Body of pancreas (tissue), 4 donors: Measurements from ENCODE around the gene LECT2. TPM values are rescaled to one million over a fixed set of nuclear protein-coding genes. Genes with fewer than 3 reads are reported as not detected.

Experiments used
- ATAC-seq: fragments of 150-250 bp; one replicate; pipeline ENCODE4 v1.9.1; 2016
- DNase-seq, 4 donors: peaks; one replicate each; pipeline ENCODE4 v3.0.0-alpha.2; 2019
- H3K27ac ChIP-seq, 4 donors: fragments of 200-600 bp; sonication (generic); 1 replicate in 3 of 4; 2 replicates in 1 of 4; pipeline versions ENCODE4 v1.5.1 to v1.6.1; 2016 to 2019; ENCODE audit warnings: mild to moderate bottlenecking in 1 of 4, mixed read lengths in 1 of 4, moderate library complexity in 1 of 4
- H3K27me3 ChIP-seq, 2 donors: fragments of 200-600 bp; sonication (generic); one replicate each; pipeline ENCODE4 v1.6.0; 2016; ENCODE audit warnings: mild to moderate bottlenecking in 1 of 2
- H3K36me3 ChIP-seq, 2 donors: fragments of 200-600 bp; sonication (generic); replicated peaks in 1 of 2; 2 replicates each; pipeline ENCODE4 v1.5.1; 2016; ENCODE audit warnings: low read depth in 2 of 2; ENCODE audit not compliant: insufficient read depth in 1 of 2
- H3K4me1 ChIP-seq: fragments of 200-600 bp; sonication (generic); one replicate; pipeline ENCODE4 v1.6.0; 2016
- H3K4me3 ChIP-seq, 2 donors: fragments of 200-600 bp; sonication (generic); 1 replicate in 1 of 2; 2 replicates in 1 of 2; pipeline ENCODE4 v1.5.1; 2016 to 2019
- H3K9me3 ChIP-seq, 3 donors: fragments of 200-600 bp; sonication (generic); 1 replicate in 2 of 3; 2 replicates in 1 of 3; pipeline ENCODE4 v1.5.1; 2016
- CTCF ChIP-seq, 7 experiments: fragments of 450-650 bp in 4 of 7; fragments of 200-600 bp in 3 of 7; sonication (generic) in 3 of 7; IDR thresholded peaks; one replicate each; pipeline ENCODE4 v1.5.1; 2016 to 2019; ENCODE audit warnings: antibody characterized with exemption in 7 of 7
- POLR2A ChIP-seq, 3 donors: fragments of 450-650 bp; IDR thresholded peaks; one replicate each; pipeline ENCODE4 v1.6.1; 2016; ENCODE audit warnings: antibody characterized with exemption in 3 of 3, mild to moderate bottlenecking in 2 of 3
- WGBS, 2 donors: methylation state at CpG; one replicate each; pipeline ENCODE4 v1.1.5; 2017; 5-methylcytosine and 5-hydroxymethylcytosine counted together
- intact Hi-C: fragments of 100-400 bp; cut with DNase I; formaldehyde crosslinking; loops from one replicate; pipeline ENCODE4 v1.15.1; 2023
- total RNA-seq, 2 donors: library from RNA; depleted of rRNA; stranded (reverse); fragments of >200 nt; gene quantifications; one replicate each; pipeline ENCODE4 v1.1.0, GENCODE V29; 2016

Gene LECT2
- not detected for total RNA-seq

- H3K4me1 ChIP-seq, result no peaks in the 10 kb centered on the region
- H3K4me3 ChIP-seq, result no peak within 1 kb of the TSS
- no peaks in the 10 kb centered on the region for H3K36me3 ChIP-seq
- no peaks in the 10 kb centered on the region for H3K9me3 ChIP-seq
- no peak for DNase-seq
- no peak within 1 kb of the TSS for H3K27ac ChIP-seq
- H3K27me3 ChIP-seq, result peaks cover 0 to 4% of the 10 kb centered on the region in 2 donors
- WGBS, 2 donors, result 46 to 56% methylated on average over 3 of the region's 3 CpGs
- ATAC-seq, result no peak
- no peak for TF ChIP-seq POLR2A (IDR thresholded peaks at IDR 0.05)
- TF ChIP-seq CTCF (IDR thresholded peaks at IDR 0.05), result no peak
- intact Hi-C loops, result no loop called here
Observed at GRCh38 chr5:135954899-135955298, at the start of gene LECT2. TSS of gene LECT2 (minus strand) at chr5:135954983. CDS start at chr5:135954833, 150 bp downstream.

GRCh38 chr5:136004436-136004835, 49.7 kb upstream of the LECT2 start:
- Histone ChIP-seq H3K4me3 (no peak overlapping the region), H3K9me3 (no peaks in the 10 kb centered on the region), H3K27ac (no peak overlapping the region), H3K27me3 (no peaks in the 10 kb centered on the region), H3K36me3 (no peaks in the 10 kb centered on the region), H3K4me1 (no peaks in the 10 kb centered on the region)
- ATAC-seq (no peak), DNase-seq (no peak)
- intact Hi-C loops, result no loop called here
- 85 to 88% methylated on average over 3 of the region's 3 CpGs for WGBS, 2 donors
- TF ChIP-seq POLR2A (IDR thresholded peaks at IDR 0.05), result no peak
- no peak for TF ChIP-seq CTCF (IDR thresholded peaks at IDR 0.05)

- DNase-seq (no peak), ATAC-seq (no peak)
- intact Hi-C loops, result no loop called here
- 41 to 68% methylated on average over 4 to 5 of the region's 5 CpGs for WGBS, 2 donors
- Histone ChIP-seq H3K27me3 (no peaks in the 10 kb centered on the region), H3K9me3 (no peaks in the 10 kb centered on the region), H3K27ac (peak overlapping the region in 1 of 4 donors; percentile 13), H3K4me1 (no peaks in the 10 kb centered on the region), H3K4me3 (no peak overlapping the region), H3K36me3 (no peaks in the 10 kb centered on the region)
- TF ChIP-seq POLR2A (IDR thresholded peaks at IDR 0.05), result no peak
- no peak for TF ChIP-seq CTCF (IDR thresholded peaks at IDR 0.05)
Observed at GRCh38 chr5:136001466-136001981, 46.7 kb upstream of the LECT2 start.

DNA sequence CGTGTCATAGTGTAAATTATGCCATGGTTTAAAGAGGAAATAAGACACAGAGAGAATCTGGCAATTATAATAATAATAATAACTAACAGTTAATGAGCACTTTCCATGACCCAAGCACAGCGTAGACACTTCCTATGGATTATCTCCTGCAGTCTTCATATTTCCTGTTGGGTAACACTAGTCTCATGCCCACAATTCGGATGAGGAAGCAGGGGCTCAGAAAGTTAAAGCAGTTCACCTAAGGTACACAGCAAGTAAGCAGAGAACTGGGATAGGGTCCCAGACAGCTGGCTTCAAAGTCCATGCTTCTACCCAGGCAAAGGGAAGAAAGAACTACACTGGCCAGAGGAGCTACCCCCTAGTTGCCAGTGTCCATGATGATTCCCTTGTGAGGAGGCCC, 46.1 kb upstream of the LECT2 start:
- H3K27me3 ChIP-seq, result no peaks in the 10 kb centered on the region
- DNase-seq (peak in 1 of 4 donors; percentile 37), ATAC-seq (no peak)
- H3K4me3 ChIP-seq, result no peak overlapping the region
- no peaks in the 10 kb centered on the region for H3K4me1 ChIP-seq
- H3K9me3 ChIP-seq, result no peaks in the 10 kb centered on the region
- H3K36me3 ChIP-seq, result no peaks in the 10 kb centered on the region
- TF ChIP-seq CTCF (IDR thresholded peaks at IDR 0.05) (no peak), POLR2A (IDR thresholded peaks at IDR 0.05) (no peak)
- intact Hi-C loops, result no loop called here
- 67 to 81% methylated on average over 3 of the region's 3 CpGs for WGBS, 2 donors
- peak overlapping the region in 1 of 4 donors; percentile 20 for H3K27ac ChIP-seq

GRCh38 chr5:136000147-136000546, 45.4 kb upstream of the LECT2 start:
- no peaks in the 10 kb centered on the region for H3K36me3 ChIP-seq
- ATAC-seq, result no peak
- H3K27me3 ChIP-seq, result no peaks in the 10 kb centered on the region
- no peaks in the 10 kb centered on the region for H3K4me1 ChIP-seq
- no peak for DNase-seq
- no peak overlapping the region for H3K4me3 ChIP-seq
- no peaks in the 10 kb centered on the region for H3K9me3 ChIP-seq
- 77 to 83% methylated on average over 2 of the region's 2 CpGs for WGBS, 2 donors
- peak overlapping the region in 1 of 4 donors; percentile 20 for H3K27ac ChIP-seq
- intact Hi-C loops, result no loop called here
- TF ChIP-seq POLR2A (IDR thresholded peaks at IDR 0.05) (no peak), CTCF (IDR thresholded peaks at IDR 0.05) (no peak)
